Measurements from ENCODE around the gene POLG. TPM values are rescaled to one million over a fixed set of nuclear protein-coding genes. Genes with fewer than 3 reads are reported as not detected.
A peak's percentile ranks its signal among the peaks of the same experiment; 100 is the strongest.

POLG gene
- 10 to 100 TPM; 76.9 to 89.7 TPM for total RNA-seq

- Mint-ChIP-seq H3K36me3 (ENCODE audit: low read depth) (peaks cover 54% of the 10 kb centered on the region), H3K27ac (peak within 1 kb of the TSS; percentile 100), H3K9me3 (peaks cover 5% of the 10 kb centered on the region), H3K4me3 (peak within 1 kb of the TSS; percentile 94), H3K27me3 (no peaks in the 10 kb centered on the region), H3K4me1 (peaks cover 41% of the 10 kb centered on the region)
- ATAC-seq (replicated peaks) = peak; percentile 94
These were observed at the start of gene POLG for GRCh38 chr15:89334510-89335297. POLG (minus strand) TSS chr15:89334824; CDS start chr15:89333754, 1,070 bp downstream.

- no peaks in the 10 kb centered on the region for H3K9me3 Mint-ChIP-seq
These were observed 49.6 kb upstream of the POLG start for GRCh38 chr15:89384176-89384604.

GRCh38 chr15:89383365-89384175, 48.9 kb upstream of the POLG start:
- no peak overlapping the region for H3K27ac Mint-ChIP-seq
- no peaks in the 10 kb centered on the region for H3K9me3 Mint-ChIP-seq
- no peaks in the 10 kb centered on the region for H3K4me1 Mint-ChIP-seq
- H3K4me3 Mint-ChIP-seq = no peak overlapping the region
- H3K27me3 Mint-ChIP-seq = peaks cover 37% of the 10 kb centered on the region
- ATAC-seq (replicated peaks) = no peak
- H3K36me3 Mint-ChIP-seq (ENCODE audit: low read depth) = no peaks in the 10 kb centered on the region

More at GRCh38 chr15:89384176-89384604, 49.6 kb upstream of the POLG start:
- no peak overlapping the region for H3K27ac Mint-ChIP-seq
- no peaks in the 10 kb centered on the region for H3K36me3 Mint-ChIP-seq (ENCODE audit: low read depth)
- peaks cover 42% of the 10 kb centered on the region for H3K27me3 Mint-ChIP-seq
- no peak for ATAC-seq (replicated peaks)
- no peaks in the 10 kb centered on the region for H3K4me1 Mint-ChIP-seq
- no peak overlapping the region for H3K4me3 Mint-ChIP-seq

GRCh38 chr15:89381888-89382686, 47.5 kb upstream of the POLG start:
- Mint-ChIP-seq H3K9me3 (no peaks in the 10 kb centered on the region), H3K4me3 (no peak overlapping the region), H3K36me3 (ENCODE audit: low read depth) (no peaks in the 10 kb centered on the region), H3K4me1 (no peaks in the 10 kb centered on the region), H3K27ac (no peak overlapping the region), H3K27me3 (peaks cover 46% of the 10 kb centered on the region)
- ATAC-seq (replicated peaks) = no peak

GRCh38 chr15:89381331-89381730, 46.7 kb upstream of the POLG start:
- H3K4me3 Mint-ChIP-seq = no peak overlapping the region
- peaks cover 53% of the 10 kb centered on the region for H3K27me3 Mint-ChIP-seq

GRCh38 chr15:89379818-89380217, 45.2 kb upstream of the POLG start:
- Mint-ChIP-seq H3K4me1 (no peaks in the 10 kb centered on the region), H3K27ac (no peak overlapping the region), H3K9me3 (no peaks in the 10 kb centered on the region), H3K27me3 (peaks cover 63% of the 10 kb centered on the region), H3K36me3 (ENCODE audit: low read depth) (no peaks in the 10 kb centered on the region), H3K4me3 (peak overlapping the region; percentile 6)
- no peak for ATAC-seq (replicated peaks)

More at GRCh38 chr15:89381331-89381730, 46.7 kb upstream of the POLG start:
- no peaks in the 10 kb centered on the region for H3K36me3 Mint-ChIP-seq (ENCODE audit: low read depth)
- no peak overlapping the region for H3K27ac Mint-ChIP-seq
- ATAC-seq (replicated peaks) = no peak
- no peaks in the 10 kb centered on the region for H3K4me1 Mint-ChIP-seq
- H3K9me3 Mint-ChIP-seq = no peaks in the 10 kb centered on the region

GRCh38 chr15:89379251-89379695, 44.6 kb upstream of the POLG start:
- Mint-ChIP-seq H3K4me3 (peak overlapping the region; percentile 6), H3K27ac (no peak overlapping the region), H3K9me3 (no peaks in the 10 kb centered on the region), H3K27me3 (peaks cover 64% of the 10 kb centered on the region), H3K4me1 (no peaks in the 10 kb centered on the region), H3K36me3 (ENCODE audit: low read depth) (no peaks in the 10 kb centered on the region)
- ATAC-seq (replicated peaks) = no peak

- Mint-ChIP-seq H3K27me3 (peaks cover 71% of the 10 kb centered on the region), H3K27ac (no peak overlapping the region), H3K36me3 (ENCODE audit: low read depth) (no peaks in the 10 kb centered on the region), H3K4me3 (peak overlapping the region; percentile 30), H3K4me1 (no peaks in the 10 kb centered on the region), H3K9me3 (no peaks in the 10 kb centered on the region)
- no peak for ATAC-seq (replicated peaks)
These were observed 43.9 kb upstream of the POLG start for GRCh38 chr15:89378296-89379151.

- Mint-ChIP-seq H3K4me1 (no peaks in the 10 kb centered on the region), H3K4me3 (peak overlapping the region; percentile 30), H3K9me3 (no peaks in the 10 kb centered on the region), H3K27me3 (peaks cover 72% of the 10 kb centered on the region), H3K36me3 (ENCODE audit: low read depth) (no peaks in the 10 kb centered on the region), H3K27ac (no peak overlapping the region)
- ATAC-seq (replicated peaks) = no peak
These were observed 43.2 kb upstream of the POLG start for GRCh38 chr15:89377842-89378295.

GRCh38 chr15:89377024-89377841, 42.6 kb upstream of the POLG start:
- Mint-ChIP-seq H3K36me3 (ENCODE audit: low read depth) (no peaks in the 10 kb centered on the region), H3K27me3 (peaks cover 68% of the 10 kb centered on the region), H3K4me1 (no peaks in the 10 kb centered on the region), H3K27ac (no peak overlapping the region), H3K9me3 (no peaks in the 10 kb centered on the region), H3K4me3 (no peak overlapping the region)
- no peak for ATAC-seq (replicated peaks)

- no peak overlapping the region for H3K4me3 Mint-ChIP-seq
- H3K27me3 Mint-ChIP-seq = peaks cover 66% of the 10 kb centered on the region
- H3K36me3 Mint-ChIP-seq (ENCODE audit: low read depth) = no peaks in the 10 kb centered on the region
- H3K27ac Mint-ChIP-seq = no peak overlapping the region
- H3K9me3 Mint-ChIP-seq = no peaks in the 10 kb centered on the region
- ATAC-seq (replicated peaks) = no peak
- no peaks in the 10 kb centered on the region for H3K4me1 Mint-ChIP-seq
These were observed 41.8 kb upstream of the POLG start for GRCh38 chr15:89376388-89376787.

GRCh38 chr15:89375093-89376005, 40.7 kb upstream of the POLG start:
- H3K27ac Mint-ChIP-seq = no peak overlapping the region
- no peaks in the 10 kb centered on the region for H3K4me1 Mint-ChIP-seq
- H3K9me3 Mint-ChIP-seq = no peaks in the 10 kb centered on the region
- H3K4me3 Mint-ChIP-seq = no peak overlapping the region
- peaks cover 61% of the 10 kb centered on the region for H3K27me3 Mint-ChIP-seq
- no peaks in the 10 kb centered on the region for H3K36me3 Mint-ChIP-seq (ENCODE audit: low read depth)
- ATAC-seq (replicated peaks) = no peak

Data from activated T-helper 17 cell treated with anti-CD3 and anti-CD28 coated beads, Interleukin-2, amount 50 U/mL, for 72 hours (primary cell).